ENCODE data around the gene FRMD8.
A peak's percentile ranks its signal among the peaks of the same experiment; 100 is the strongest.

FRMD8 gene

DNA sequence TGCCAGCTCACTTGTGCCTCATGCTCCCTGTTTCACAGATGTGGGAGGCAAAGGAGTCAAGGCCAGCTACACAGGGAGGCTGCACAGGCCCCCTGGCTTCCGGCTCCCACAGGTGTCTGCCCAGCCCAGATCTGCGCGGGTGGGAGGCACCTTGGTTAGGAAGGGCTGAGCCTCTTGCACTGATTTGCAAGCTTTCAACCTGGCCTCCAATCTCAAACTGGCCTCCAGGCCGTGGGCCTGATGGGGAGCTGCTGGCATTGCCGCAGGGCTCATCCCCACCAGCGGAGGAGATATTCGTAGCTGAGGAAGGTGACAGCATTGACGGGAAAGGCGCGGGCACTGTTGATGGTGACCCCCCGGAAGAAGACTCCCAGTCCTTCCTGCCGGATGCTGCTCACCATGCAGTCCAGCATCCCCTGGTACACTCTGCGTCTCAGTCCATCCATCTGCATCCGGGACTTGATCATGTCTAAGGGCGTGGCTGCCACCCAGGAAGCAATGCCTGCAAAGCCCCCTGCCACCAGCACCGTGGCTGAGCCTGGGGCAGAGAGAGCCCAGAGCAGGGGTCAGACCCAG lies 10.2 kb upstream of the FRMD8 start:
- no peak for DNase-seq

DNA sequence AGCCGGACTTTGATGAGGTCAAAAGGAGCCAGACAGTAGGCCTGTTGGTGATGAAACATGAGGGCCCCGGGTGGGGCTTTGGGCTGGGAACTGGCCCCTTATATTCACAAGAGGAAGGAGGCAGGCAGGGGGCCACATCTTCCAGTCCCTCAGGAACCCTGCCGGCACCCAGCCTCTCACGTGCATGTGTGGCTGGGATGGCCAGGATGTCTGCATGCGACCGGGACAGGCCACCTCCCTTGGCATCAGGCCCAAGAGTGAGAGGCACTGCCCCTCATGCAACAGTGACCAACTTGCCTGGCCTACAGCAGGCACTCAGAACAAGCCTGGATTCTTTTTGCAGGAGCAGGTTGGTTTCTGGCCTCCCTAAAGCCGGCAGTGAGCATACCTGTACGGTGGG lies 9.4 kb upstream of the FRMD8 start:
- DNase-seq: no peak

GRCh38 chr11:65377777-65378176 lies 8.7 kb upstream of the FRMD8 start:
- DNase-seq: no peak

GRCh38 chr11:65378208-65378927 lies 8.1 kb upstream of the FRMD8 start:
- no peak for DNase-seq

DNA sequence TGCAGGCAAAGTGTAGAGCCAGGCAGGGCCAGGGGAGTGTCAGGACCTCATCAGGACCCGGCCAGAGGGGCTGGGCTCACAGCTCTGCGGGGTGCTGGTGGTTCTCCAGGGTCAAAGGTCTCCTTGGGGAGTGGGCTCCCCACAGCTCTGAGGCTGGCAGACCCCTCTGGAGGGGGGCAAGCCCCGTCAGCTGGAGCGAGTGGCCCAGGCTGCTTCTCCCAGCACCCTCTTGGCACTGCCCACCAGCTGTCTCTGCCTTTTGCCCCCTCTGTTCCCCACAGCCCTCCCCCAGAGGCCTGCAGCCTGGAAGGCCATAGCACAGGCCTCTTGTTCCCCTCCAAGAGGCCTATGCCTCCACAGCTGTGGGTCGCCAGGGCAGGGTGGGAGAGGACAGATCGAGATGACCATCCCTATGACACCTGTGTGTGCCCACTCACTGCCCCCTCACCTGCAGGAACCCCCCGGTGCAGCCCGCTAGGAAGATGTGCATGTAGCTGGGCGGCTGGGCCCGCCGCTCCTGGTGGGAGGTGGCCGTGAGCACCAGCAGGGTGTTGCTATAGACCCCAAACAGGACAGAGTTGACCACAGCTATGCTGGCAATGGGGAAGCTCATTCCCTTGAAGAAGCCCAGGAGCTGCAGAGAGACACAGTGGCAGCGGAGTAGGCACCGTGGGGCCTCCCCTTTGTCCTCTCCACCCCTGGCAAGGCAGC lies 7.4 kb upstream of the FRMD8 start:
- DNase-seq: no peak

GRCh38 chr11:65379698-65380459 lies 6.6 kb upstream of the FRMD8 start:
- no peak for DNase-seq

GRCh38 chr11:65380460-65381119 lies 5.8 kb upstream of the FRMD8 start:
- no peak for DNase-seq

- no peak for DNase-seq
Observed at GRCh38 chr11:65381716-65382032, 4.8 kb upstream of the FRMD8 start.

GRCh38 chr11:65382033-65382803 lies 4.2 kb upstream of the FRMD8 start, which contains the start of gene SLC25A45:
Gene SLC25A45, minus strand, starts transcription at chr11:65382646. Its CDS starts 695 bp downstream, at chr11:65381951.
- peak; percentile 97 for DNase-seq

DNA sequence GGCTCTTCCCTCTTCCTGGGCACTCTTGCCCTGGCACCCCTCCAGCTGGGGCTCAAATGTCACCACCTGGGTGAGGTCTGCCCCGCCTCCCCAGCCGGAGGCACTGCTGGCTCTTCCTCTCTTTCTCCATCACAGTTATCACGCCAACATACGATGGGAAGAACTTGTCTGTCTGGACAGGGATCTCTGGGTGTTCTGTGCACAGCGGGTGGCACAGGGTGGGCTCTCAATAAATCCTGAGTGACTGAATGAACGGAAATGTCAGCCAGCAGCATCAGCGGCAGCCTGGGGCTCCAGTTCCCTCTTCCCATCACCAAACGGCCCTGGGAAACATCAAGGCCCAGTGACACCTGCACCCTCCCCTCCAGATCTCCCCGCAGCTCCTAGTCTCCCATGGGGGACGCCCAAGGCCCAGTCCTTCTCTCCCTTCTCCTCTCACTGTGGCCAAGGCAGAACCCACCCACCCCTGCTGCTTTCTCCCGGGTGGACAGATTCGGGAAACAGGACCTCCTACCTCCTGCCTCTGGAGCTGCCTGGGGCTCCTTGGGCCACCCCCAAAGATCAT lies 3.6 kb upstream of the FRMD8 start:
- DNase-seq: no peak

DNA sequence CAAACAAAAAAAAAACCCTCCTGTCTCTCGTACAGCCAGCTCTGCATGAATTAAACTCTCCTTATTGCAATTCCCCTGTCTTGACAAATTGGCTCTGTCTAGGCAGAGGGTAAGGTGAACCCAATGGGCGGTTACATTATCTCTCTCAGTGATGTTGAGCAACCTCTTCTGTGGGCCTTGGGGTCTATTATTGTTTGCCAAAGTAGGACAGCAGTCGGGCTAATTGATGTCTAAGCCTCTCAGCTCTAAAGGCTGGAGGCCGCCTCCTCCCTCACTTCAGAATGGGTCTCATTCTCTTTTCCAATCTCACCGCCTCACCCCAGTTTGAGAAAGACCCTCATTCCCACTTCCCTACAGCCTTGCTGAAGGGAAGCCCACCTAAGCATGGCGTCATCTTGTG lies 2.7 kb upstream of the FRMD8 start:
- DNase-seq: no peak

DNA sequence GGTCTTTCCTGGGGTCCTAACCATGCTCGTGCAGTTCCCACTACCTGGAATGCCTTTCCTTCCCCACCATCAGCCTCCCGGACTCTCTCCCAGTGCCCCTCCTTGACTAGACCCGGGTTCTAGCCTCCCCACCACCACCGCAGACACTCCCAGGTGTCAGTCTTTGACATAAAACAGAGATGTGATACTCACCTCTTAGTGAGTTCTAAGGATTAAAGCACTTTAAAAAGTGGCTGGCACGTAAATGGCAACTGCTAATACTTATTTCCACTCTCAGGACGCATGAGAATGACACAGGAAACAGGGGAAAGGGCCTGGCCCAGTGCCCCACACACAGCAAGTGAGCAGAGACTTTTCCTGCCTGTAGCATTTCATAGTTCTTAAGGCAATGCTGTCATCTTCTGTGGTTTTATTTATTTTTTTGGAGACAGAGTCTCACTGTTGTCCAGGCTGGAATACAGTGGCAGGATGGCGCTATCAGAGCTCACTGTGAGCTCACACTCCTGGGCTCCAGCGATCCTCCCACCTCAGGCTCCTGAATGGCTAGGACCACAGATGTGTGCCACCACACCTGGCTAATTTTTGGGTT lies 2.0 kb upstream of the FRMD8 start:
- DNase-seq: no peak

DNA sequence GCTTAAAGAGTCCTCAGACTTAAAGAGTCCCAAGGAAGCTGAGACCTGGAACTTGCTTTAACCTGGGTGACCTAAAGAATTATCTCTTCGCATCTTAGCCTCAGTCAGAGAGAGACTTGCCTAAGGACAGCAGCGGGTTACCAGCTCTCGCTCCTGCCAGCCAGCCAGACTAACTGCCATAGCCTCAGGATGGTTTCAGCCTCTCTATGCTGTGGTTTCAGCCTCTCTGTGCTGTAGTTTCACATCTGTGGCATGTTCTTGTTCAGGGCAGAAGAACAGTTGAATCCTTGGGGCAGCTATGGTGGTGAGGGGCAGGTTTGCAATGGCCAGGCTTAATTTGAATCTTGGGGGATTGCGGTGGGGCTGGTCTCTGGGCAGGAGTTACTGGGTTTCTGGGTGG lies 2.3 kb downstream of the FRMD8 start:
- DNase-seq: no peak

DNA sequence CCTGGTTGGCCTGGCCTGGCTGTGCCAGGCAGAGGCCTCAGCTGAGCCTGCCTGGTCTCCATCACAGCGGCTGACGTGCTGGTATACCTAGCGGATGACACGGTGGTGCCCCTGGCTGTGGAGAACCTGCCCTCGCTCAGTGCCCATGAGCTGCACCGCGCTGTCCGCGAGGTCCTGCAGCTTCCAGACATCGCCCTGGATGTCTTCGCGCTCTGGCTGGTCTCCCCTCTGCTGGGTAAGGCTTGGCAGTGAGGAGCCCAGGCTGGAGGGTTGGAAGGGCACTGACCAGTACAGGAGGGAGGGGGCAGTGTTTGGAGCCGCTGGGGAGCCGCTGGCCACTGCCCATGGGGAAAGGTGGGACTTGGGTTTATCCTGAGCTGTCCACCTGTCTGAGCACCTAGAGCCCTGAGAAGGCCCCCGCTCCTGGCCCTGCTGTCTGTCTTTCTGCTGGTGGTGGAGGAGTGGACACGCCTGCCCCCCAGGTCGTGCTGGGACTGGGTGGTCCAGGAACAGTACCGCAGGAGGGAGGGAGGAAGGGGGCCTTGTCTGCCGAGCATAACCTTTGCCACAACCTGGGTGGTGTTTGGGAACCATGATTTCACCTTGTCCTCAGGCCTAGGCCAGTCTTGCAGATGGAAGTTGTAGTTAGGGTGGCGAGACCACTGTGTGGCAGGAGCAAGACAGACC lies 3.0 kb downstream of the FRMD8 start:
- no peak for DNase-seq

GRCh38 chr11:65390099-65390941 lies 3.9 kb downstream of the FRMD8 start:
- no peak for DNase-seq

DNA sequence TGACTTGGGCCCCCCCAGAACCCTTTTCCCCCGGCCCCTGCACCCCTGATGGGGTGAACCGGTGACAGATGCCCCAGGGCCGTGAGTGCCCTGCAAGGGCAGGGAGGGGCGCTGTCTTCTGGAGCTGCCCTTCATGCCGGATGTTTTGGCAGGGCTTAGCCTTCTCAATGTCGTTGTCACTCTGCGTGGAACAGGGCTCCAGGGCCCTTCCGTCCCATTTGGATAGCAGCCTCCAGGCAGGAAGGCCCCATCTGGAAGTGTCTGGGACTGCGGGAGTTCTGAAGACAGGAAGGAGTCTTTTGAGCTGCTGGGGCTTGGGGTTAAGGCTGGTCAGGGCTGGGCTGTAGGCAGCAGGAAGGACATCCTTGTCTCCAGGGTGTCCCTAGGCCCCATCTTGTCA lies 4.6 kb downstream of the FRMD8 start:
- DNase-seq: no peak

DNA sequence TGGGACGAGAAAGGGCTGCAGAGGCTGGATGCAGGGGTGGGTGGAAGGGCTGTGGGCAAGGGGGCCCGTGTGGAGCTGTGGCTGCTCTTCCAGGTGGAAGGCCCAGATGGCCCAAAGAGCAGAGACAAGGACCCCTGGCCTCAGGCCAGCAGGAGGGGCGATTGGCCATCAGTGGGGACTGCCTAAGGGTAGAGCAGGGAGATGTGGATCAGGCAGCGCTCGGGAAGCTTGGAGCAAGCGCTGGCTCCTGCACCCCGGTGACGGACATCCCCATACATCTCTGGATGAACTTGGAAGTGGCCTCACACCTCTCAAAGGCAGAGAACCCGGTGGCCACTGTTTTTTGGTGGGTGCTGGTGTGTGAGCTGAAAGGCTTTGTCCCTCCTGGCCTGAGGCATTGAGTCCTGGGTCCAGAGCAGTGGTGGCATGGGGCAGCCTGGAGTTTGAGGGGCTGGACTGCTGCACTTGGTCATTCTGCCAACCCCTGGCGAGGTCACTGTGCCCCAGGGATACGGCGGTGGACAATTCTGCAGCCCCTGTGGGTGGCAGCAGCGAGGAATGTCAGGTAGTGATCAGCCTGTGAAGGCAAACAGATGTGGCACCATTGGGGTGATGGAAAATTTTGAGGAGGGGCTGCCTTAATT lies 5.9 kb downstream of the FRMD8 start:
- no peak for DNase-seq

GRCh38 chr11:65392899-65393298 lies 6.5 kb downstream of the FRMD8 start:
- DNase-seq: no peak

DNA sequence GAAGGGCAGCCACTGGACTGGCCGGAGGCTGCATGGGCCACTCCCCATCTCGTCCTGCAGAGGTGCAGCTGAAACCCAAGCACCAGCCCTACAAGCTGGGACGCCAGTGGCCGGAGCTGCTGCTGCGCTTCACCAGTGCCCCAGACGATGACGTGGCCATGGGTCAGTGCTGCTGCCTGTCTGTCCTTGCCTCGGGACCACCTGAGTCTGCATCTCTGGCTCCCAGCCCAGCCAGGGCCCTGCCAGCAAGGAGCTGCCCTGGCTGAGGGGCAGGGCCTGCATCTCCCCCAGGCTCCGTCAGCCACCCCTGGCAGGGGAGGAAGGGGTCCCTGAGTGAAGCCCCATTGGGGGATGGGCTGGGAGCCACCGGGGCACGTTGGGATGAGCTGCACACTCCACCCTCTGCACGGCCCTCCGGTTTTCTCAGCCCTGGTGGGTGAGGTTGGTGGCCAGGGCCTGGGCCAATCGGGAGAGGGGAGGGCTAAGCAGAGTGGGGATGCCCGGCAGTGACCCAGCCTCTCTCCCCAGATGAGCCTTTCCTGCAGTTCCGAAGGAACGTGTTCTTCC lies 7.2 kb downstream of the FRMD8 start:
- no peak for DNase-seq
